PFSK-1 (cell line): Measurements from ENCODE around the gene ZNF226.

Experiments
- POLR2AphosphoS5 ChIP-seq: IDR thresholded peaks from 2 replicates; pipeline ENCODE4 v1.6.1; 2012; ENCODE audit warnings: low read depth, mild to moderate bottlenecking, control low read depth, low read length, moderate library complexity
- SIN3A ChIP-seq: IDR thresholded peaks from 2 replicates; pipeline ENCODE4 v1.6.1; 2012; ENCODE audit warnings: mild to moderate bottlenecking, low read length, moderate library complexity, borderline replicate concordance; ENCODE audit not compliant: insufficient read depth

GRCh38 chr19:44202470-44202869 is 37.6 kb downstream of the ZNF226 start:
- no peak for TF ChIP-seq POLR2AphosphoS5
- TF ChIP-seq SIN3A: no peak
